ENCODE data around the gene GDF15. TPM values are rescaled to one million over a fixed set of nuclear protein-coding genes. Genes with fewer than 3 reads are reported as not detected.

Gene GDF15
- total and polyA plus RNA-seq, 2 donors (not counting 3 experiments of a cell fraction or from before 2014, with no cell fraction given), result 165 to 206 TPM

GRCh38 chr19:18361646-18362045 lies 24.3 kb upstream of the GDF15 start:
- POLR2A ChIA-PET, result interaction anchor here (6.5 kb wide), 1 partner anchor 25 kb away, joined by 87 read pairs; the partner anchor contains the start of gene GDF15
- Histone ChIP-seq H3K9me3 (replicated peaks; ENCODE audit: control insufficient read depth, insufficient read depth, low read length) (no peaks in the 10 kb centered on the region), H3K4me1 (ENCODE audit: control insufficient read depth, extremely low read depth, insufficient read depth, low read length) (peaks cover 28% of the 10 kb centered on the region), H3K4me2 (ENCODE audit: insufficient read depth, low read length) (no peak overlapping the region), H2AFZ (ENCODE audit: low read depth, low read length) (no peak overlapping the region), H3K27ac (ENCODE audit: insufficient read depth, low read depth, low read length) (no peak overlapping the region), H3K79me2 (ENCODE audit: control insufficient read depth, insufficient read depth, low read length) (no peaks in the 10 kb centered on the region), H3K27me3 (ENCODE audit: control insufficient read depth in 2 of 2, insufficient read depth in 2 of 2, low read length in 2 of 2) (no peaks in the 10 kb centered on the region), H3K9ac (replicated peaks; ENCODE audit: extremely low read depth, insufficient read depth, low read length) (no peak overlapping the region), H4K20me1 (replicated peaks; ENCODE audit: control insufficient read depth, extremely low read depth, insufficient read depth, low read length) (no peaks in the 10 kb centered on the region), H3K9me1 (replicated peaks; ENCODE audit: control insufficient read depth, extremely low read depth, insufficient read depth, low read length) (no peaks in the 10 kb centered on the region), H3K4me3 (replicated peaks in 1 of 3; ENCODE audit: insufficient read depth in 1 of 3, low read depth in 1 of 3, low read length in 3 of 3) (no peak overlapping the region), H3K36me3 (ENCODE audit: control insufficient read depth in 2 of 2, extremely low read depth in 1 of 2, insufficient read depth in 2 of 2, low read length in 2 of 2) (peaks cover 0 to 7% of the 10 kb centered on the region in 2 experiments)
- no TSS peak for BruUV-seq (replicated peaks)
- TF ChIP-seq FOS (IDR thresholded peaks at IDR 0.05; ENCODE audit: borderline replicate concordance, insufficient read depth, low read length) (no peak), GATA2 (IDR thresholded peaks at IDR 0.05; ENCODE audit: insufficient read depth, insufficient read length, low read depth, low read length) (no peak), EZH2 (IDR thresholded peaks at IDR 0.05; ENCODE audit: borderline replicate concordance, low read depth, low read length, severe bottlenecking) (no peak), MYC (IDR thresholded peaks at IDR 0.05; ENCODE audit: low read depth, low read length) (no peak), JUN (IDR thresholded peaks at IDR 0.05; ENCODE audit: borderline replicate concordance, insufficient read depth, insufficient read length, low read depth) (no peak), POLR2AphosphoS5 (IDR thresholded peaks at IDR 0.05; ENCODE audit: insufficient read depth, low read depth, low read length) (no peak), POLR2A (IDR thresholded peaks at IDR 0.05; ENCODE audit: low read depth, low read length) (no peak), CTCF (IDR thresholded peaks at IDR 0.05; ENCODE audit: extremely low read depth in 1 of 2, insufficient read depth in 1 of 2, low read depth in 1 of 2, low read length in 2 of 2) (no peak)
- TF ChIP-seq, protein P1, sequence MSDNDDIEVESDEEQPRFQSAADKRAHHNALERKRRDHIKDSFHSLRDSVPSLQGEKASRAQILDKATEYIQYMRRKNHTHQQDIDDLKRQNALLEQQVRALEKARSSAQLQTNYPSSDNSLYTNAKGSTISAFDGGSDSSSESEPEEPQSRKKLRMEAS (IDR thresholded peaks at IDR 0.05; ENCODE audit: insufficient read depth, insufficient read length), result no peak
- FAIRE-seq, result no peak
- dilution Hi-C loops (cut with MboI; ENCODE audit: extremely low pct_ligation_motif_present, low sequenced_read_pairs) (no loop called here), intact Hi-C loops (cut with micrococcal nuclease) (no loop called here)
- DNase-seq (ENCODE audit: low read depth, low spot score), result no peak
- CTCF ChIA-PET, result interaction anchor here (1.2 to 2.9 kb wide), 3 partner anchors 25 to 49 kb away, joined by 5 to 20 read pairs (median 8); partner anchors contain the start of gene GDF15

Data from endothelial cell of umbilical vein (primary cell).